ENCODE data around the gene OR6N2.

GRCh38 chr1:158771950-158772866, 8.8 kb downstream of the OR6N2 start, which contains the start of gene OR6N1:
- no peak for TF ChIP-seq CTCF (IDR thresholded peaks at IDR 0.05)
- TF ChIP-seq POLR2A (IDR thresholded peaks at IDR 0.05) = no peak
- TF ChIP-seq POLR2AphosphoS5 (IDR thresholded peaks at IDR 0.05) = no peak

All from suprapubic skin (tissue), 4 donors.